HepG2 (cell line): ENCODE data around the gene TXN2. TPM values are rescaled to one million over a fixed set of nuclear protein-coding genes. Genes with fewer than 3 reads are reported as not detected.

Source experiments
- AHR ChIP-seq: IDR thresholded peaks from 2 replicates; pipeline ENCODE4 v1.6.1; 2018; ENCODE audit warnings: missing genetic modification reagents, missing compliant biosample characterization
- ELF3 ChIP-seq: IDR thresholded peaks from 2 replicates; pipeline ENCODE4 v1.6.1; 2016; ENCODE audit warnings: missing genetic modification reagents, missing compliant biosample characterization
- FLYWCH1 ChIP-seq: sonication (generic); formaldehyde crosslinking; IDR thresholded peaks from 2 replicates; pipeline ENCODE4 v1.8.1; 2023; ENCODE audit warnings: mild to moderate bottlenecking, missing genetic modification reagents
- HCFC1 ChIP-seq: fragments of 150-350 bp; IDR thresholded peaks from 2 replicates; pipeline ENCODE4 v1.6.1; 2014; ENCODE audit warnings: low read depth, low read length
- HNRNPL ChIP-seq: fragments of 200-400 bp; formaldehyde crosslinking; IDR thresholded peaks from 2 replicates; pipeline ENCODE4 v1.6.1; 2017; ENCODE audit warnings: mild to moderate bottlenecking, low read depth, low read length
- HOXA9 ChIP-seq: sonication (generic); formaldehyde crosslinking; IDR thresholded peaks from 2 replicates; pipeline ENCODE4 v1.8.1; 2022; ENCODE audit warnings: missing genetic modification reagents, mild to moderate bottlenecking, moderate library complexity, borderline replicate concordance
- KDM4B ChIP-seq: sonication (generic); formaldehyde crosslinking; IDR thresholded peaks from 2 replicates; pipeline ENCODE4 v1.4.0; 2020; ENCODE audit warnings: missing genetic modification reagents
- MZF1 ChIP-seq: sonication (generic); formaldehyde crosslinking; IDR thresholded peaks from 2 replicates; pipeline ENCODE4 v1.8.1; 2023; ENCODE audit warnings: mild to moderate bottlenecking, missing genetic modification reagents, borderline replicate concordance
- NFYC ChIP-seq: IDR thresholded peaks from 2 replicates; pipeline ENCODE4 v1.6.1; 2016; ENCODE audit warnings: missing genetic modification reagents, missing compliant biosample characterization
- PAWR ChIP-seq: sonication (generic); formaldehyde crosslinking; IDR thresholded peaks from 2 replicates; pipeline ENCODE4 v1.4.0; 2020; ENCODE audit warnings: missing genetic modification reagents, mild to moderate bottlenecking, borderline replicate concordance
- THAP11 ChIP-seq: IDR thresholded peaks from 2 replicates; pipeline ENCODE4 v1.6.1; 2016; ENCODE audit warnings: missing biosample characterization, missing genetic modification reagents
- TOPORS ChIP-seq: sonication (generic); formaldehyde crosslinking; IDR thresholded peaks from 2 replicates; pipeline ENCODE4 v1.8.0; 2023; ENCODE audit warnings: mild to moderate bottlenecking, missing genetic modification reagents
- ZNF101 ChIP-seq: sonication (generic); formaldehyde crosslinking; IDR thresholded peaks from 2 replicates; pipeline ENCODE4 v1.4.0; 2020; ENCODE audit warnings: mild to moderate bottlenecking, low read depth, missing genetic modification reagents, borderline replicate concordance
- ZNF510 ChIP-seq: sonication (generic); formaldehyde crosslinking; IDR thresholded peaks from 2 replicates; pipeline ENCODE4 v1.4.0; 2020; ENCODE audit warnings: low read depth, mild to moderate bottlenecking, missing genetic modification reagents
- ZNF546 ChIP-seq: sonication (generic); formaldehyde crosslinking; conservative IDR thresholded peaks from 2 replicates; pipeline ENCODE4 v1.8.1; 2023; ENCODE audit warnings: mild to moderate bottlenecking, missing genetic modification reagents
- ZNF550 ChIP-seq: sonication (generic); formaldehyde crosslinking; IDR thresholded peaks from 2 replicates; pipeline ENCODE4 v1.4.0; 2020; ENCODE audit warnings: mild to moderate bottlenecking, missing genetic modification reagents, borderline replicate concordance
- ZNF556 ChIP-seq: sonication (generic); formaldehyde crosslinking; IDR thresholded peaks from 2 replicates; pipeline ENCODE4 v1.4.0; 2020; ENCODE audit warnings: mild to moderate bottlenecking, missing genetic modification reagents, borderline replicate concordance
- ZNF562 ChIP-seq: sonication (generic); formaldehyde crosslinking; IDR thresholded peaks from 2 replicates; pipeline ENCODE4 v1.8.0; 2022; ENCODE audit warnings: missing genetic modification reagents, borderline replicate concordance
- ZNF572 ChIP-seq: sonication (generic); formaldehyde crosslinking; IDR thresholded peaks from 2 replicates; pipeline ENCODE4 v1.5.1; 2020; ENCODE audit warnings: mild to moderate bottlenecking, missing genetic modification reagents
- ZNF672 ChIP-seq: sonication (generic); formaldehyde crosslinking; IDR thresholded peaks from 2 replicates; pipeline ENCODE4 v1.8.1; 2022; ENCODE audit warnings: missing genetic modification reagents
- ZNF724P ChIP-seq: sonication (generic); formaldehyde crosslinking; IDR thresholded peaks from 2 replicates; pipeline ENCODE4 v1.8.0; 2022; ENCODE audit warnings: missing genetic modification reagents, borderline replicate concordance
- polyA plus RNA-seq, 8 experiments: library from polyadenylated mRNA; depleted of rRNA in 3 of 8; stranded (reverse) in 7 of 8; unstranded in 1 of 8; fragments of >200 nt; fragmentation: Illumina TruSeq in 4 of 8; extraction: Trizol in 4 of 8; gene quantifications; 2 replicates each; pipeline versions ENCODE4 v1.2.1 to v1.2.3, GENCODE V29; 2011 to 2016; ENCODE audit warnings: low read depth in 4 of 8, missing spikeins in 1 of 8, mixed read lengths in 1 of 8; ENCODE audit not compliant: insufficient read depth in 1 of 8
- total RNA-seq, 5 experiments: library from RNA; depleted of rRNA; stranded (reverse); fragments of >200 nt; fragmentation: Illumina TruSeq; extraction: Trizol; gene quantifications; 2 replicates each; pipeline ENCODE4 v1.2.3, GENCODE V29; 2016; ENCODE audit warnings: low read depth in 1 of 5
- TF ChIP-seq, protein P1 (sequence below): IDR thresholded peaks from 2 replicates; pipeline ENCODE4 v1.4.0; 2020; ENCODE audit warnings: mild to moderate bottlenecking, missing genetic modification reagents

Gene TXN2
- total and polyA plus RNA-seq, 2 of the 13 experiments (the other 11 are each of a cell fraction or from before 2014, with no cell fraction given): 41.4 to 109 TPM

DNA sequence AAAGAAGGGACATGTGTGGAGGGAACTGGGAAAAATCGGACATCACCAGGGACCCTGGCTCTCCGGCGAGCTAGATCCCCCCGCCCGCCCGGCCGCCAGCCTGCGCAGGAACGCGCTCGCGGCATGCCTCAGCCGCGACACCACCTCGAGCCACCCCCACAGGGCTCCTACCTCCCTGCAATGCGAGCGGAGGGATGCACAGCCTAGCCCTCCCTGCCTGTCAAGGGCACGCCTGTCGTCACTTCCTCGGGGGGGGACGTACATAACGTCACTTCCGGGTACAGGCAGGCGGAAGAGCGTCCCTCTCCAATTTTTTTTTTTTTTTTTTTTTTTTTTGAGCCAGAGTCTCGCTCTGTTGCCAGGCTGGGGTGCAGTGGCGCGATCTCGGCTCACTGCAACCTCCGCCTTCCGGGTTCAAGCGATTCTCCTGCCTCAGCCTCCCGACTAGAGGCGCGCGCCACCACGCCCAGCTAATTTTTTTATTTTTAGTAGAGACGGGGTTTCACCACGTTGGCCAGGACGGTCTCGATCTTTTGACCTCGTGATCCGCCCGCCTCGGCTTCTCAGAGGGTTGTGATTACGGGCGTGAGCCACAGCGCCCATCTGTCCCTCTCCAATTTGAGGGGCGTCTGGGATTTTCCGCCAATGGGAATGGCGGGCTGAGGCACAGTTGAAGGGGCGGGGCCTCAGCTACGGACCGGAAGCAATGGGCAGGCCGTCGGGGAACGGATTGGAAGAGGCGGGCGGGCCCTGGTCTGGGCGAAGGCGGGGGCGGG, at the start of gene TXN2 (continued):
- TF ChIP-seq ZNF562 (CRISPR knock-in tag) (no peak), AHR (no peak; the same call in 1 of the 2 replicates), HOXA9 (CRISPR knock-in tag) (no peak), ZNF510 (no peak), ZNF672 (CRISPR knock-in tag) (no peak), FLYWCH1 (CRISPR knock-in tag) (no peak), ZNF101 (no peak), KDM4B (CRISPR knock-in tag) (0 out of 2 replicates have a peak, but pooled peaks have one; percentile 34), ZNF572 (CRISPR knock-in tag) (no peak), NFYC (peak; percentile 63), ZNF556 (peak; percentile 32; the same call in 1 of the 2 replicates), ZNF724P (0 out of 2 replicates have a peak, but pooled peaks have one; percentile 31), HNRNPL (peak; percentile 45; the same call in 1 of the 2 replicates), HCFC1 (peak; percentile 31; the same call in 1 of the 2 replicates), ELF3 (CRISPR knock-in tag) (no peak), ZNF550 (no peak), TOPORS (CRISPR knock-in tag) (no peak; the same call in 1 of the 2 replicates), MZF1 (CRISPR knock-in tag) (no peak), ZNF546 (CRISPR knock-in tag) (no peak), THAP11 (CRISPR knock-in tag) (peak; percentile 89), PAWR (no peak)
- TF ChIP-seq, protein P1, sequence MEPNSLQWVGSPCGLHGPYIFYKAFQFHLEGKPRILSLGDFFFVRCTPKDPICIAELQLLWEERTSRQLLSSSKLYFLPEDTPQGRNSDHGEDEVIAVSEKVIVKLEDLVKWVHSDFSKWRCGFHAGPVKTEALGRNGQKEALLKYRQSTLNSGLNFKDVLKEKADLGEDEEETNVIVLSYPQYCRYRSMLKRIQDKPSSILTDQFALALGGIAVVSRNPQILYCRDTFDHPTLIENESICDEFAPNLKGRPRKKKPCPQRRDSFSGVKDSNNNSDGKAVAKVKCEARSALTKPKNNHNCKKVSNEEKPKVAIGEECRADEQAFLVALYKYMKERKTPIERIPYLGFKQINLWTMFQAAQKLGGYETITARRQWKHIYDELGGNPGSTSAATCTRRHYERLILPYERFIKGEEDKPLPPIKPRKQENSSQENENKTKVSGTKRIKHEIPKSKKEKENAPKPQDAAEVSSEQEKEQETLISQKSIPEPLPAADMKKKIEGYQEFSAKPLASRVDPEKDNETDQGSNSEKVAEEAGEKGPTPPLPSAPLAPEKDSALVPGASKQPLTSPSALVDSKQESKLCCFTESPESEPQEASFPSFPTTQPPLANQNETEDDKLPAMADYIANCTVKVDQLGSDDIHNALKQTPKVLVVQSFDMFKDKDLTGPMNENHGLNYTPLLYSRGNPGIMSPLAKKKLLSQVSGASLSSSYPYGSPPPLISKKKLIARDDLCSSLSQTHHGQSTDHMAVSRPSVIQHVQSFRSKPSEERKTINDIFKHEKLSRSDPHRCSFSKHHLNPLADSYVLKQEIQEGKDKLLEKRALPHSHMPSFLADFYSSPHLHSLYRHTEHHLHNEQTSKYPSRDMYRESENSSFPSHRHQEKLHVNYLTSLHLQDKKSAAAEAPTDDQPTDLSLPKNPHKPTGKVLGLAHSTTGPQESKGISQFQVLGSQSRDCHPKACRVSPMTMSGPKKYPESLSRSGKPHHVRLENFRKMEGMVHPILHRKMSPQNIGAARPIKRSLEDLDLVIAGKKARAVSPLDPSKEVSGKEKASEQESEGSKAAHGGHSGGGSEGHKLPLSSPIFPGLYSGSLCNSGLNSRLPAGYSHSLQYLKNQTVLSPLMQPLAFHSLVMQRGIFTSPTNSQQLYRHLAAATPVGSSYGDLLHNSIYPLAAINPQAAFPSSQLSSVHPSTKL (CRISPR knock-in tag): peak; percentile 36; the same call in 1 of the 2 replicates
